OCI-LY1 (cell line): ENCODE results near the gene TSC22D1.

Experiments used
- EZH2 ChIP-seq: fragments of 200-600 bp; sonication (generic), shearing (Covaris generic); IDR thresholded peaks from 2 replicates; pipeline ENCODE4 v1.8.0; 2017; ENCODE audit warnings: borderline replicate concordance, mixed run types, mild to moderate bottlenecking, antibody characterized with exemption, low read length, moderate library complexity, mixed read lengths
- TF ChIP-seq, protein P1 (sequence below): fragments of 200-600 bp; sonication (generic), shearing (Covaris generic); IDR thresholded peaks from 2 replicates; pipeline ENCODE4 v1.5.1; 2017; ENCODE audit warnings: mild to moderate bottlenecking, antibody characterized with exemption, low read length, moderate library complexity, mixed read lengths

DNA sequence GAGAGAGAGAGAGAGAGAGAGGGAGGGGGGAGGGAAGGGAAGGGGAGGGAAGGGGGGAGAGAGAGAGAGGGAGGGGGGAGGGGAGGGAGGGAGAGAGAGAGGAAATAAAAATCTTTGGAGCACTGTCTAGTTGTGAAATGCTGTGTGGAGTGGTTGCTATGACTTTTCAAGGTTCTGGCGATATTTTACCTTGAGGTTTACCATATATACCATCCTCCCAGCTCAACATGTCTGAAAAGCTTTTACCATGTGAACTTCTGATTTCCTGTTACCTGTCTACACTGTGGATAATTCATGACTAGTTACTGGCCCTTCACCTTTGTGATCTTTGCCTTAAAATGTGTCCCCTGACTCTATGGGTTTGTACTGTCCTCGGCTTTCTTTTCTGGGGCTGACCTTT is 164.3 kb downstream of the TSC22D1 start:
- TF ChIP-seq, protein P1, sequence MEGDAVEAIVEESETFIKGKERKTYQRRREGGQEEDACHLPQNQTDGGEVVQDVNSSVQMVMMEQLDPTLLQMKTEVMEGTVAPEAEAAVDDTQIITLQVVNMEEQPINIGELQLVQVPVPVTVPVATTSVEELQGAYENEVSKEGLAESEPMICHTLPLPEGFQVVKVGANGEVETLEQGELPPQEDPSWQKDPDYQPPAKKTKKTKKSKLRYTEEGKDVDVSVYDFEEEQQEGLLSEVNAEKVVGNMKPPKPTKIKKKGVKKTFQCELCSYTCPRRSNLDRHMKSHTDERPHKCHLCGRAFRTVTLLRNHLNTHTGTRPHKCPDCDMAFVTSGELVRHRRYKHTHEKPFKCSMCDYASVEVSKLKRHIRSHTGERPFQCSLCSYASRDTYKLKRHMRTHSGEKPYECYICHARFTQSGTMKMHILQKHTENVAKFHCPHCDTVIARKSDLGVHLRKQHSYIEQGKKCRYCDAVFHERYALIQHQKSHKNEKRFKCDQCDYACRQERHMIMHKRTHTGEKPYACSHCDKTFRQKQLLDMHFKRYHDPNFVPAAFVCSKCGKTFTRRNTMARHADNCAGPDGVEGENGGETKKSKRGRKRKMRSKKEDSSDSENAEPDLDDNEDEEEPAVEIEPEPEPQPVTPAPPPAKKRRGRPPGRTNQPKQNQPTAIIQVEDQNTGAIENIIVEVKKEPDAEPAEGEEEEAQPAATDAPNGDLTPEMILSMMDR, result no peak
- TF ChIP-seq EZH2, result no peak
